HG03432 (cell line): Measurements from ENCODE around the gene PTP4A2.
"Not testable (repeated sequence)": the region's sequence is repeated elsewhere in the genome, so short reads cannot be mapped to it uniquely, and the experiment has no call there.

ENCODE experiments used
- ATAC-seq: cut with Tn5 transposase; IDR thresholded peaks from one replicate; pipeline ENCODE4 v1.9.1; 2021; ENCODE audit warnings: mild to moderate bottlenecking, moderate library complexity; ENCODE audit not compliant: unreplicated experiment

PTP4A2 gene

GRCh38 chr1:31926252-31926651, 11.9 kb downstream of the PTP4A2 start:
- ATAC-seq, result no peak

GRCh38 chr1:31925824-31926223, 12.3 kb downstream of the PTP4A2 start:
- not testable (repeated sequence) for ATAC-seq

- ATAC-seq, result no peak
Observed at GRCh38 chr1:31924839-31925238, 13.3 kb downstream of the PTP4A2 start.

- no peak for ATAC-seq
Observed at GRCh38 chr1:31923901-31924535, 14.2 kb downstream of the PTP4A2 start.

- no peak for ATAC-seq
Observed at GRCh38 chr1:31920956-31921355, 17.2 kb downstream of the PTP4A2 start.

- ATAC-seq, result no peak
Observed at GRCh38 chr1:31919591-31919990, 18.6 kb downstream of the PTP4A2 start.

GRCh38 chr1:31915438-31915837, 22.7 kb downstream of the PTP4A2 start:
- no peak for ATAC-seq

GRCh38 chr1:31913968-31914367, 24.2 kb downstream of the PTP4A2 start:
- no peak for ATAC-seq

GRCh38 chr1:31912839-31913239, 25.3 kb downstream of the PTP4A2 start:
- ATAC-seq, result peak; percentile 61

GRCh38 chr1:31911994-31912780, 26.0 kb downstream of the PTP4A2 start:
- no peak for ATAC-seq

GRCh38 chr1:31910933-31911332, 27.2 kb downstream of the PTP4A2 start:
- ATAC-seq, result no peak

- no peak for ATAC-seq
Observed at GRCh38 chr1:31909691-31910090, 28.5 kb downstream of the PTP4A2 start.

- no peak for ATAC-seq
Observed at GRCh38 chr1:31906557-31906956, 31.6 kb downstream of the PTP4A2 start.

- ATAC-seq, result no peak
Observed at GRCh38 chr1:31905681-31906080, 32.5 kb downstream of the PTP4A2 start.

GRCh38 chr1:31905093-31905509, 33.1 kb downstream of the PTP4A2 start:
- ATAC-seq, result no peak

GRCh38 chr1:31904339-31905092, 33.7 kb downstream of the PTP4A2 start:
- ATAC-seq, result no peak

GRCh38 chr1:31902510-31902860, 35.7 kb downstream of the PTP4A2 start:
- ATAC-seq, result no peak

GRCh38 chr1:31901838-31902509, 36.2 kb downstream of the PTP4A2 start:
- no peak for ATAC-seq

GRCh38 chr1:31900790-31901189, 37.4 kb downstream of the PTP4A2 start:
- ATAC-seq, result no peak

- no peak for ATAC-seq
Observed at GRCh38 chr1:31897526-31898100, 40.6 kb downstream of the PTP4A2 start.
